ENCODE results near the gene DYNC2H1.

DYNC2H1 gene

DNA sequence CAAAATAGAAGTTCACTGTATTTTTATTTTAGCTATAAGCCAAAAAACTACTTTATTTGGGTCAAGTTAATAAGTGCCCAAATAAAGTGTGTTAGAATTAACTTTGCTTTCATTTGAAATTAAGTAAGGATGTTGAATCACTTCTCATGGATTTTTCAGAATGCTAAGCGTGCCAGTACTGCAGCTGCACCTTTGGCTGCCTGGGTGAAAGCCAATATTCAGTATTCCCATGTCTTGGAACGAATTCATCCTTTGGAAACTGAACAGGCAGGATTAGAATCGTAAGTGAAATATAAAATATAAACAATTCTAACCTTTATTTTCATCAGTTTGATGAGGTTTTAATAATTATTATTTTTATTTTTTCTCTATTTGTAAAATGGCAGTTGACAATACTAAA lies 113.6 kb downstream of the DYNC2H1 start:
- Histone ChIP-seq H3K9me3 (ENCODE audit: control insufficient read depth, low read depth, low read length) (no peaks in the 10 kb centered on the region), H3K36me3 (ENCODE audit: control insufficient read depth, low read depth, low read length) (no peaks in the 10 kb centered on the region), H3K4me3 (ENCODE audit: low read length) (no peak overlapping the region), H3K27ac (ENCODE audit: low read length) (no peak overlapping the region), H3K4me1 (ENCODE audit: control insufficient read depth, low read depth, low read length) (no peaks in the 10 kb centered on the region), H3K27me3 (ENCODE audit: control insufficient read depth, insufficient read depth, low read length) (no peaks in the 10 kb centered on the region), H3K9ac (ENCODE audit: low read length) (no peak overlapping the region)

DNA sequence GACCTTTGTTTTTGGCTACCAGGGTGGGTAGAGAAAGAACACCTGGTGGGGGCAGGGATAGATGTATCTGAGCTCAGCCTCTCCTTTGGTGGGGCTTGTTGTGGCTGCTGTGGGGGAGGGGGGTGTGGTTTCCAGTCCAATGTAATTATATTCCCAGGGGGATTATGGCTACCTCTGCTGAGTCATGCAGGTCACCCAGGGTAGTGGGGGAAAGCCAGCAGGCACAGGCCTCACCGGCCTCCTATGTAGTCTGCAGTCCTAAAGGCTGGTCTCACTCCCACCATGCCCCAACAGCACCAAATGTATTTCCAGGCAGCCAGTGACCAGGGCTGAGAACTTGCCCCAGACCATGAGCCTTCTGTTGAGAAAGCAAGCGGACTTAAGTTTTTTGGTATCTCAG lies 119.6 kb downstream of the DYNC2H1 start:
- H3K27ac ChIP-seq (ENCODE audit: low read length), result no peak overlapping the region
- H3K9me3 ChIP-seq (ENCODE audit: control insufficient read depth, low read depth, low read length), result no peaks in the 10 kb centered on the region
- H3K36me3 ChIP-seq (ENCODE audit: control insufficient read depth, low read depth, low read length), result no peaks in the 10 kb centered on the region
- no peaks in the 10 kb centered on the region for H3K27me3 ChIP-seq (ENCODE audit: control insufficient read depth, insufficient read depth, low read length)
- H3K4me3 ChIP-seq (ENCODE audit: low read length), result no peak overlapping the region
- no peak overlapping the region for H3K9ac ChIP-seq (ENCODE audit: low read length)
- peaks cover 3% of the 10 kb centered on the region for H3K4me1 ChIP-seq (ENCODE audit: control insufficient read depth, low read depth, low read length)

GRCh38 chr11:103234974-103235373 lies 125.7 kb downstream of the DYNC2H1 start:
- Histone ChIP-seq H3K4me3 (ENCODE audit: low read length) (no peak overlapping the region), H3K27me3 (ENCODE audit: control insufficient read depth, insufficient read depth, low read length) (no peaks in the 10 kb centered on the region), H3K36me3 (ENCODE audit: control insufficient read depth, low read depth, low read length) (no peaks in the 10 kb centered on the region), H3K9ac (ENCODE audit: low read length) (no peak overlapping the region), H3K27ac (ENCODE audit: low read length) (no peak overlapping the region), H3K4me1 (ENCODE audit: control insufficient read depth, low read depth, low read length) (no peaks in the 10 kb centered on the region), H3K9me3 (ENCODE audit: control insufficient read depth, low read depth, low read length) (no peaks in the 10 kb centered on the region)

DNA sequence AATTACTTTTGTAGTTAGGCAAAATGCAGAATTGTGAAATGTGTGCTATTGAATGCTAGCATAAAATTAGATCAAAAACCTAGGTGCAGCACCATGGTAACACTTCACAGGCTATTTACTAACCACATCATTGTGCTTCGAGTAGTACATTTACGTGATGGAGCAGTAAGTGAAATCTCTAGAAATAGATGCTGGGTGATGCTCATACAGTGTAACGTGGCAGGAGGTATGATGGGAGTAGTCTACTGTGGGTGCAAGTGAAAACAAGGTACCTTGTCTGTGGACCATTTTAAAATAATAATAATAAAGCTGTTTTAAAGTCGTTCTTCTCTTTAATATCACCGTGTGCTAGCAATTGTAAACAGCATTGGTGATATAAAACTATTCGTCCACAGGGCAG lies 132.3 kb downstream of the DYNC2H1 start:
- H3K27ac ChIP-seq (ENCODE audit: low read length), result no peak overlapping the region
- H3K4me3 ChIP-seq (ENCODE audit: low read length), result no peak overlapping the region
- H3K4me1 ChIP-seq (ENCODE audit: control insufficient read depth, low read depth, low read length), result no peaks in the 10 kb centered on the region
- H3K9ac ChIP-seq (ENCODE audit: low read length), result no peak overlapping the region
- no peaks in the 10 kb centered on the region for H3K27me3 ChIP-seq (ENCODE audit: control insufficient read depth, insufficient read depth, low read length)
- H3K9me3 ChIP-seq (ENCODE audit: control insufficient read depth, low read depth, low read length), result no peaks in the 10 kb centered on the region
- no peaks in the 10 kb centered on the region for H3K36me3 ChIP-seq (ENCODE audit: control insufficient read depth, low read depth, low read length)

- Histone ChIP-seq H3K9ac (ENCODE audit: low read length) (no peak overlapping the region), H3K9me3 (ENCODE audit: control insufficient read depth, low read depth, low read length) (no peaks in the 10 kb centered on the region), H3K27me3 (ENCODE audit: control insufficient read depth, insufficient read depth, low read length) (no peaks in the 10 kb centered on the region), H3K27ac (ENCODE audit: low read length) (no peak overlapping the region), H3K36me3 (ENCODE audit: control insufficient read depth, low read depth, low read length) (no peaks in the 10 kb centered on the region), H3K4me3 (ENCODE audit: low read length) (no peak overlapping the region), H3K4me1 (ENCODE audit: control insufficient read depth, low read depth, low read length) (no peaks in the 10 kb centered on the region)
Observed at GRCh38 chr11:103254123-103254522, 144.9 kb downstream of the DYNC2H1 start.

- H3K27ac ChIP-seq (ENCODE audit: low read length), result no peak overlapping the region
- H3K27me3 ChIP-seq (ENCODE audit: control insufficient read depth, insufficient read depth, low read length), result no peaks in the 10 kb centered on the region
- no peak overlapping the region for H3K4me3 ChIP-seq (ENCODE audit: low read length)
- H3K36me3 ChIP-seq (ENCODE audit: control insufficient read depth, low read depth, low read length), result no peaks in the 10 kb centered on the region
- H3K4me1 ChIP-seq (ENCODE audit: control insufficient read depth, low read depth, low read length), result no peaks in the 10 kb centered on the region
- no peak overlapping the region for H3K9ac ChIP-seq (ENCODE audit: low read length)
- no peaks in the 10 kb centered on the region for H3K9me3 ChIP-seq (ENCODE audit: control insufficient read depth, low read depth, low read length)
Observed at GRCh38 chr11:103257360-103257759, 148.1 kb downstream of the DYNC2H1 start.

GRCh38 chr11:103266167-103266831 lies 157.1 kb downstream of the DYNC2H1 start:
- H3K27me3 ChIP-seq (ENCODE audit: control insufficient read depth, insufficient read depth, low read length), result no peaks in the 10 kb centered on the region

GRCh38 chr11:103272876-103273275 lies 163.7 kb downstream of the DYNC2H1 start:
- Histone ChIP-seq H3K27me3 (ENCODE audit: control insufficient read depth, insufficient read depth, low read length) (no peaks in the 10 kb centered on the region), H3K4me1 (ENCODE audit: control insufficient read depth, low read depth, low read length) (no peaks in the 10 kb centered on the region), H3K9ac (ENCODE audit: low read length) (no peak overlapping the region)

More at GRCh38 chr11:103266167-103266831, 157.1 kb downstream of the DYNC2H1 start:
- H3K27ac ChIP-seq (ENCODE audit: low read length), result no peak overlapping the region
- H3K36me3 ChIP-seq (ENCODE audit: control insufficient read depth, low read depth, low read length), result no peaks in the 10 kb centered on the region
- no peaks in the 10 kb centered on the region for H3K9me3 ChIP-seq (ENCODE audit: control insufficient read depth, low read depth, low read length)
- H3K4me1 ChIP-seq (ENCODE audit: control insufficient read depth, low read depth, low read length), result no peaks in the 10 kb centered on the region
- no peak overlapping the region for H3K9ac ChIP-seq (ENCODE audit: low read length)
- H3K4me3 ChIP-seq (ENCODE audit: low read length), result no peak overlapping the region

DNA sequence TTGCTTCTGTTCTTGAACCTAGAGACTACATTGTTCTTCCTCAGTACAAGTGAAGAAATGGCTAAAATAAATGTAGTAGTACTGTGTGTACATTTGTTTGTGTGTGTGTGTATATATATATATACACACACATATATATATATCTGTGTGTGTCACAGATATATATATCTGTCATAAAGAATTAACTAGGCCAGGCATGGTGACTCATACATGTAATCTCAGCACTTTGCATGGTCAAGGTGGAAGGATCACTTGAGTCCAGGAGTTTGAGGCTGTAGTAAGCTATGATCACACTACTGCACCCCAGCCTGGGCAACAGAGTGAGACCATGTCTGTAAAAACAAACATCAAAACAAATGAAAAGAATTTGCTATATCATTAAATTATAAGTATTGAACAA lies 164.8 kb downstream of the DYNC2H1 start:
- Histone ChIP-seq H3K27me3 (ENCODE audit: control insufficient read depth, insufficient read depth, low read length) (no peaks in the 10 kb centered on the region), H3K9ac (ENCODE audit: low read length) (no peak overlapping the region), H3K27ac (ENCODE audit: low read length) (no peak overlapping the region), H3K4me3 (ENCODE audit: low read length) (no peak overlapping the region), H3K9me3 (ENCODE audit: control insufficient read depth, low read depth, low read length) (no peaks in the 10 kb centered on the region), H3K4me1 (ENCODE audit: control insufficient read depth, low read depth, low read length) (no peaks in the 10 kb centered on the region), H3K36me3 (ENCODE audit: control insufficient read depth, low read depth, low read length) (no peaks in the 10 kb centered on the region)

More at GRCh38 chr11:103272876-103273275, 163.7 kb downstream of the DYNC2H1 start:
- no peaks in the 10 kb centered on the region for H3K9me3 ChIP-seq (ENCODE audit: control insufficient read depth, low read depth, low read length)
- no peak overlapping the region for H3K27ac ChIP-seq (ENCODE audit: low read length)
- H3K36me3 ChIP-seq (ENCODE audit: control insufficient read depth, low read depth, low read length), result no peaks in the 10 kb centered on the region
- no peak overlapping the region for H3K4me3 ChIP-seq (ENCODE audit: low read length)

DNA sequence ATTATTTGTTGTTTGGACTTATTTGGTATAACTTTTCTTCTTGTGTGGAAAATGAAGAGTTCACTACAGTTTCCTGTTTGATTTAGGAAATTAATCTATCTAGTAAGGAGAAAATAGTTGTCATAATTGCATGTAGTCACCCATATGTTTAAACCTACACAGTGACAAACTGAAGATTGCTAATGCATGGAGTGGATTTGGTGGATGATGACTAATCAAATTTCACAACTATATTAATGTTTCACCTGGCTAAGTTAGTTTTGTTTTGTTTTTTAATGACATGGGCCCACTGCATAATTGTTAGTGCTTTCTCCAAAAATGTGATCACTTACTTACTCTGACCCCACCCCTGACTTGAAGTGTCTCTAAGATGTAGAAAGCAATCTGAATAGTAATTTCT lies 170.6 kb downstream of the DYNC2H1 start:
- no peak overlapping the region for H3K9ac ChIP-seq (ENCODE audit: low read length)
- no peak overlapping the region for H3K27ac ChIP-seq (ENCODE audit: low read length)
- H3K4me3 ChIP-seq (ENCODE audit: low read length), result no peak overlapping the region
- no peaks in the 10 kb centered on the region for H3K9me3 ChIP-seq (ENCODE audit: control insufficient read depth, low read depth, low read length)
- no peaks in the 10 kb centered on the region for H3K27me3 ChIP-seq (ENCODE audit: control insufficient read depth, insufficient read depth, low read length)
- no peaks in the 10 kb centered on the region for H3K4me1 ChIP-seq (ENCODE audit: control insufficient read depth, low read depth, low read length)
- no peaks in the 10 kb centered on the region for H3K36me3 ChIP-seq (ENCODE audit: control insufficient read depth, low read depth, low read length)

DNA sequence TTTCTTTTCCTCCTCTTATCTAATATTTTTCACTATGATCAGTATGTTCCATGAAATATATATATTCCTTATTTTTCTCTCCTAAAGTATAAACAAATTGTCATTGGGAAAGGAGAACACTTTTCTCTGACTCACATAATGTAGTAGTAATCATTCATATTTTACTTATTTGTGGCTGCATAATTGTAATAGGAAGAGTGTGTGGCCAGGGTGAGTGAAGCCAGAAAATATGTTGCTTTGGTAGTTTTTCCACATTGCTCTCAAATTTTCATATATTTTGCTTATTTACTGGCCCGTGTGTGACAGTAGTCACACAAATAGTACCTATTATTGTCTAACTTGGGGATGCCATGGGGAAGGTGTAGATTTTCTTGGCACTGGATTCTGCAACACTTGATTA lies 172.1 kb downstream of the DYNC2H1 start:
- H3K27ac ChIP-seq (ENCODE audit: low read length), result no peak overlapping the region
- no peaks in the 10 kb centered on the region for H3K27me3 ChIP-seq (ENCODE audit: control insufficient read depth, insufficient read depth, low read length)
- no peaks in the 10 kb centered on the region for H3K36me3 ChIP-seq (ENCODE audit: control insufficient read depth, low read depth, low read length)
- no peak overlapping the region for H3K4me3 ChIP-seq (ENCODE audit: low read length)
- no peak overlapping the region for H3K9ac ChIP-seq (ENCODE audit: low read length)
- H3K4me1 ChIP-seq (ENCODE audit: control insufficient read depth, low read depth, low read length), result no peaks in the 10 kb centered on the region
- H3K9me3 ChIP-seq (ENCODE audit: control insufficient read depth, low read depth, low read length), result no peaks in the 10 kb centered on the region

DNA sequence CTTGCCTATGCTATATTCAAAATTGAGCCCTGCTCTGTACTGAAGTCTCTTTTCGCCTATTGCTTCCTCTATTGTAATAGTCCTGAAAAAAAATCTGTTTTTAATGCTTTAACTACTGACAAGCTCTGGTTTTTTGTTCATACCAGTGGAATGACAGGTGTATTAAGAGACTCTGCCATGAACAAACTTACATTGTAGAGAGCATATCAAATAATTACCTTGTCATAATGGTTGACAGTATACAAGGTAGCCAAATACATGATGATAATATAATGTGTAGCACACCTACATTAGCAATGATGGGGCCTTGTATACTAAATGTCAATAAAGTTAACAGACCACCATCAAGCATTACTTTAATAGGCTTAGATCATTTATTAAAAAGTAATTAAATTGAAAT lies 175.0 kb downstream of the DYNC2H1 start:
- H3K9me3 ChIP-seq (ENCODE audit: control insufficient read depth, low read depth, low read length), result no peaks in the 10 kb centered on the region
- no peaks in the 10 kb centered on the region for H3K36me3 ChIP-seq (ENCODE audit: control insufficient read depth, low read depth, low read length)
- H3K4me3 ChIP-seq (ENCODE audit: low read length), result no peak overlapping the region
- H3K27ac ChIP-seq (ENCODE audit: low read length), result no peak overlapping the region
- no peaks in the 10 kb centered on the region for H3K27me3 ChIP-seq (ENCODE audit: control insufficient read depth, insufficient read depth, low read length)
- H3K9ac ChIP-seq (ENCODE audit: low read length), result no peak overlapping the region
- peaks cover 5% of the 10 kb centered on the region for H3K4me1 ChIP-seq (ENCODE audit: control insufficient read depth, low read depth, low read length)
